Measurements from ENCODE around the gene DPY19L3. TPM values are rescaled to one million over a fixed set of nuclear protein-coding genes. Genes with fewer than 3 reads are reported as not detected.

DPY19L3 gene
- total RNA-seq, 2 donors from 2014 or later = 86.5 to 112 TPM

DNA sequence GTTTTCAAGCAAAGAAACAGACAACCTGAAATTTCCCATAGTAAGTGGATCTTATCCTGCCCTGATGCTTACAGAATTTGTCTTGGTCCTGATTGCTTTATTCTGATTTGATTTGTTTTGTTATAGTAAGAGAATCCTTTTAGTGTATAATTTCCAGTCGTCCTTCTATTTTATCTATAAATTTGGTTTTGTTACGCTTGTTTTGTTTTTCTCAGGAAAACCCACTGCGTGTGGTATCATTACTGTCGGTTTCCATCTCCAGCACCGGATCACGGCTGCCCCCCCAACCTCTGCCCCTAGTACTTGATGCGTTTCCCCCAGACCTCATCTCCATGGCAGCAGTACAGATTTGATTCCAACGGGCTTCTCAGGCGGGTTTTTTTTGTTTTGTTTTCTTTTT, 117.4 kb downstream of the DPY19L3 start:
- Mint-ChIP-seq H3K36me3 (ENCODE audit: low read depth) (no peaks in the 10 kb centered on the region), H3K27ac (no peak overlapping the region), H3K4me1 (no peaks in the 10 kb centered on the region), H3K4me3 (no peak overlapping the region), H3K27me3 (ENCODE audit: insufficient read depth) (peaks cover 2% of the 10 kb centered on the region), H3K9me3 (no peaks in the 10 kb centered on the region)
- Histone ChIP-seq H3K9ac (ENCODE audit: extremely low read depth, low read length, poor library complexity, severe bottlenecking) (no peak overlapping the region), H3K36me3 (ENCODE audit: control insufficient read depth, insufficient read depth, low read length) (no peaks in the 10 kb centered on the region), H3K27ac (ENCODE audit: low read depth, low read length) (no peak overlapping the region), H3K4me1 (ENCODE audit: control insufficient read depth, insufficient read depth, low read length) (no peaks in the 10 kb centered on the region), H3K27me3 (ENCODE audit: control insufficient read depth, insufficient read depth, low read length, poor library complexity, severe bottlenecking) (no peaks in the 10 kb centered on the region), H3K4me3 (ENCODE audit: low read length) (no peak overlapping the region), H3K9me3 (ENCODE audit: control insufficient read depth, low read length) (no peaks in the 10 kb centered on the region)
- TF ChIP-seq, protein P1, sequence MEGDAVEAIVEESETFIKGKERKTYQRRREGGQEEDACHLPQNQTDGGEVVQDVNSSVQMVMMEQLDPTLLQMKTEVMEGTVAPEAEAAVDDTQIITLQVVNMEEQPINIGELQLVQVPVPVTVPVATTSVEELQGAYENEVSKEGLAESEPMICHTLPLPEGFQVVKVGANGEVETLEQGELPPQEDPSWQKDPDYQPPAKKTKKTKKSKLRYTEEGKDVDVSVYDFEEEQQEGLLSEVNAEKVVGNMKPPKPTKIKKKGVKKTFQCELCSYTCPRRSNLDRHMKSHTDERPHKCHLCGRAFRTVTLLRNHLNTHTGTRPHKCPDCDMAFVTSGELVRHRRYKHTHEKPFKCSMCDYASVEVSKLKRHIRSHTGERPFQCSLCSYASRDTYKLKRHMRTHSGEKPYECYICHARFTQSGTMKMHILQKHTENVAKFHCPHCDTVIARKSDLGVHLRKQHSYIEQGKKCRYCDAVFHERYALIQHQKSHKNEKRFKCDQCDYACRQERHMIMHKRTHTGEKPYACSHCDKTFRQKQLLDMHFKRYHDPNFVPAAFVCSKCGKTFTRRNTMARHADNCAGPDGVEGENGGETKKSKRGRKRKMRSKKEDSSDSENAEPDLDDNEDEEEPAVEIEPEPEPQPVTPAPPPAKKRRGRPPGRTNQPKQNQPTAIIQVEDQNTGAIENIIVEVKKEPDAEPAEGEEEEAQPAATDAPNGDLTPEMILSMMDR (conservative IDR thresholded peaks at IDR 0.05) = no peak
- no peak for DNase-seq
- 92% methylated on average over 7 to 9 of the region's 9 CpGs for WGBS, 2 experiments (ENCODE audit: insufficient coverage in 1 of 2, insufficient read length in 1 of 2)

DNA sequence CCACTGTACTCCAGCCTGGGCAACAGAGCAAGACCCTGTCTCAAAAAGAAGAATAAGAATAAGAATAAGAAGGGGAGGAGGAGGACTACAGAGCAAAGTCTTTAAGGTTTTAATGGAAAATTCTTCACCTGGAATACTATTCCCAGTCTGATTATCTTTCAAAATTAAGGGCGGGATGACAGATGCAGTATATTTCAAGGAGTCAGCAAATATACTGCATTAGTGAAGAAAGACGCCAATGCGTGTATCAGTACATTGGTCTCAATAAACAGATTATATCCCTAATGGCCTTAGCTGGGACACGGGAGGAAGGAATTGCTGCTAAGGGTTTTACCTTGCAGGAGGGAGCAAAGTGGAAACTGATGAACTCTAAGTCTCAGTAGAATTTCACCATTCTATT, 121.3 kb downstream of the DPY19L3 start:
- TF ChIP-seq, protein P1 (conservative IDR thresholded peaks at IDR 0.05) = no peak
- no peaks in the 10 kb centered on the region for H3K36me3 Mint-ChIP-seq (ENCODE audit: low read depth)
- H3K4me3 Mint-ChIP-seq = no peak overlapping the region
- Histone ChIP-seq H3K9me3 (ENCODE audit: control insufficient read depth, low read length) (no peaks in the 10 kb centered on the region), H3K36me3 (ENCODE audit: control insufficient read depth, insufficient read depth, low read length) (no peaks in the 10 kb centered on the region), H3K27me3 (ENCODE audit: control insufficient read depth, insufficient read depth, low read length, poor library complexity, severe bottlenecking) (no peaks in the 10 kb centered on the region), H3K4me1 (ENCODE audit: control insufficient read depth, insufficient read depth, low read length) (no peaks in the 10 kb centered on the region), H3K27ac (ENCODE audit: low read depth, low read length) (no peak overlapping the region), H3K4me3 (ENCODE audit: low read length) (no peak overlapping the region), H3K9ac (ENCODE audit: extremely low read depth, low read length, poor library complexity, severe bottlenecking) (no peak overlapping the region)
- WGBS, 2 experiments (ENCODE audit: insufficient coverage in 1 of 2, insufficient read length in 1 of 2) = 94 to 100% methylated on average over 3 to 4 of the region's 4 CpGs
- DNase-seq = no peak
- no peak overlapping the region for H3K27ac Mint-ChIP-seq
- no peaks in the 10 kb centered on the region for H3K4me1 Mint-ChIP-seq
- peaks cover 10% of the 10 kb centered on the region for H3K9me3 Mint-ChIP-seq
- H3K27me3 Mint-ChIP-seq (ENCODE audit: insufficient read depth) = no peaks in the 10 kb centered on the region

DNA sequence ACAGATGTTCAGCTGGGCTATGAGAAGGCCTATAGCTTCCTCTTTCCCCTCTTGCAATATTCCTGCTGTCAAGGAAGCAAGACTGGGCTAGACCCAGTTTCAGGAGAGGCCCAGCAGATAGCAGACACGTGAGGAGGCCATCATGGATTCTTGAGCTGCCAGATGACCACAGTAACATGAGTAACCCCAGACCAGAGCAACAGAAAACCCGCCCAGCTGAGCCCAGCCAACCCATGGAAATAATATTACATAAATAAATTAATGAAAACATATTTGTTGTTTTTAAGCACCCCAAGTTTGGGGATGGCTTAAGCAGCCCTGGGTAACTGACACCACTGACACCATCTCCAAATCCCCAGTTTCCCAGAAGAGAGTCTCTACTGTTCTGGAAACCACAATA, 125.2 kb downstream of the DPY19L3 start:
- no peaks in the 10 kb centered on the region for H3K36me3 ChIP-seq (ENCODE audit: control insufficient read depth, insufficient read depth, low read length)
- peaks cover 10% of the 10 kb centered on the region for H3K9me3 ChIP-seq (ENCODE audit: control insufficient read depth, low read length)
- no peak overlapping the region for H3K4me3 ChIP-seq (ENCODE audit: low read length)
- 17 to 33% methylated on average over 1 of the region's 2 CpGs for WGBS, 2 experiments (ENCODE audit: insufficient coverage in 1 of 2, insufficient read length in 1 of 2)
- H3K27me3 ChIP-seq (ENCODE audit: control insufficient read depth, insufficient read depth, low read length, poor library complexity, severe bottlenecking) = no peaks in the 10 kb centered on the region
- DNase-seq = no peak
- H3K9me3 Mint-ChIP-seq = peaks cover 42% of the 10 kb centered on the region
- no peaks in the 10 kb centered on the region for H3K27me3 Mint-ChIP-seq (ENCODE audit: insufficient read depth)
- TF ChIP-seq, protein P1 (conservative IDR thresholded peaks at IDR 0.05) = no peak
- no peak overlapping the region for H3K9ac ChIP-seq (ENCODE audit: extremely low read depth, low read length, poor library complexity, severe bottlenecking)
- H3K4me1 Mint-ChIP-seq = no peaks in the 10 kb centered on the region
- no peaks in the 10 kb centered on the region for H3K36me3 Mint-ChIP-seq (ENCODE audit: low read depth)
- no peak overlapping the region for H3K4me3 Mint-ChIP-seq
- no peak overlapping the region for H3K27ac ChIP-seq (ENCODE audit: low read depth, low read length)
- H3K27ac Mint-ChIP-seq = no peak overlapping the region
- no peaks in the 10 kb centered on the region for H3K4me1 ChIP-seq (ENCODE audit: control insufficient read depth, insufficient read depth, low read length)
